GM23338 (cell line): ENCODE data around the gene ALDH18A1.

Experiments used
- CTCF ChIP-seq, 2 experiments: fragments of 200-600 bp in 1 of 2; sonication (generic) in 1 of 2; conservative IDR thresholded peaks; 2 replicates each; pipeline versions ENCODE4 v1.5.1 to v1.6.1; 2016 to 2017; ENCODE audit warnings: antibody characterized with exemption in 2 of 2, low read depth in 2 of 2, mild to moderate bottlenecking in 2 of 2, moderate library complexity in 1 of 2
- EZH2 ChIP-seq: fragments of 200-600 bp; sonication (generic); IDR thresholded peaks from one replicate; pipeline ENCODE4 v1.8.0; 2017; ENCODE audit warnings: antibody characterized with exemption, mild to moderate bottlenecking, low read depth; ENCODE audit not compliant: unreplicated experiment
- POLR2AphosphoS5 ChIP-seq: IDR thresholded peaks from 2 replicates; pipeline ENCODE4 v1.6.1; 2016; ENCODE audit warnings: antibody characterized with exemption, low read depth
- REST ChIP-seq: IDR thresholded peaks from one replicate; pipeline ENCODE4 v1.6.1; 2018; ENCODE audit warnings: antibody characterized with exemption; ENCODE audit not compliant: unreplicated experiment
- ZNF114 ChIP-seq: fragments of 250-450 bp; sonication (Bioruptor Pico); IDR thresholded peaks from 2 replicates; pipeline ENCODE4 v1.5.0; 2020; ENCODE audit warnings: mild to moderate bottlenecking, moderate library complexity

DNA sequence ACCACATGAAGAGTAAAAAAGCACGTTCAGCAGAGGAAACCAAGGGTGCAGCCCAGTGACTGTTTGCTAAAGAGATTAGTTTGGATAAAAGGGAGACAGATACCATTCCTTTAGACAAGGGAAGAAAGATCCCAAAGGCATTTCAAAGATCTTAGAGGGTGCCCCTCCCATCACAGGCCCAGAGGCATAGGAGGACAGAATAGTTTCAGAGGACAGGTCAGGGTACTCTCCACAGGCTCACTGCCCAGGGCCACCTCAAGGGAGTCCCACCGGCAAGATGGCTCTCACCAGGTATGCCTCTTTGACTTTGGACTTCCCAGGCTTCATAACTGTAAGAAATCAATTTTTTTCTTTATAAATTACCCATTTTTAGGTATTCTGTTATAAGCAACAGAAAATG, 41.9 kb upstream of the ALDH18A1 start:
- TF ChIP-seq CTCF (conservative IDR thresholded peaks at IDR 0.05; ENCODE audit: low read depth in 2 of 2) (no peak), REST (no peak), ZNF114 (CRISPR knock-in tag) (no peak), POLR2AphosphoS5 (no peak), EZH2 (no peak)
